EH (cell line): ENCODE data around the gene EPN2.
"Not testable (repeated sequence)": the region's sequence is repeated elsewhere in the genome, so short reads cannot be mapped to it uniquely, and the experiment has no call there.

Source experiments
- DNase-seq: peaks from one replicate; pipeline ENCODE4 v3.0.0-alpha.2; 2015; ENCODE audit warnings: low read depth

The EPN2 gene

GRCh38 chr17:19268611-19269010 is 31.4 kb downstream of the EPN2 start:
- DNase-seq = no peak

GRCh38 chr17:19269106-19269505 is 31.9 kb downstream of the EPN2 start:
- DNase-seq = no peak

GRCh38 chr17:19269641-19270040 is 32.5 kb downstream of the EPN2 start:
- DNase-seq = no peak

GRCh38 chr17:19270347-19270703 is 33.2 kb downstream of the EPN2 start:
- no peak for DNase-seq

DNA sequence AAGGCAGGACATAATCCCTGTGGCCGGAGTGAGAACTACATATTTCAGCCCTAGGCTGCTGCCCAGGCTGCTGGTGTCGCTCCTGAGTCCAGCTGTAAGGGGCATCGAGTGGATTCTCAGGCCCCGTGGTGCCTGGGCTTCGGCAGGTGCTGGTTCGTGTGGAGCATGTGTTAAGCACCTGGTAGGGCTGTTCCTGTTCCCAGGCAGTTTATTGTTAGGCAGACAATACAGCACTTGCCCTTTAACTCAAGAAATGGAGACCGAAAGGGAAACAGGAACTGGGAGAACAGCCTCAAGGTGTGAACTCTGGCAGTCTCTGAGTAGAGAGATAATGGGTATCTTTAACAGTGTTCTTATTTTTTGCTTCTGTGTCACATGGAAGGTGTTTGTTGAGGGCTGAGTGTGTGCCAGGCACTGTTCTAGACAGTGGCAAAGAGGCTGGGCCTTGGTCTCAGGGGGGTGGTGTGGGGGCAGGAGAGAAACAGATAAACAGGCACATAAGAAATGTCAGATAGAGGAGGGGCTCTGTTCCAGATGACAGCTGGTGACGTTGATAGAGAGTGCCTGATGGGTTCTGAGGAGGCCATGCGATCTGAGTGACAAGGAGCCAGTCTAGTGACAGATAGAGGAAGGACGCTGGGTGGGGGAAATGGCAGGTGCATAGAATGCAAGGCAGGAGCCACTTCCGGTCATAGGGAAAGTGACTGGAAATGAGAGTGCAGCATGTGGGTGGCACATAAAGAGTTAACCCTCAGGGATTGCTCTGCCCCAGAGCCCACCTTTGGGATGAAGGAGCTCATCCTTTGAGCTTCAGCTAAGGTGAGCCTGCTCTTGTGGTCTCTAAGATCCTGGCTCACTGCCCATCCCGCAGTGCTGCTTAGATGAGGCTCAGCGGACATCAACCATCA is 33.8 kb downstream of the EPN2 start:
- DNase-seq = no peak

GRCh38 chr17:19271780-19272357 is 34.7 kb downstream of the EPN2 start:
- DNase-seq = peak; percentile 50

DNA sequence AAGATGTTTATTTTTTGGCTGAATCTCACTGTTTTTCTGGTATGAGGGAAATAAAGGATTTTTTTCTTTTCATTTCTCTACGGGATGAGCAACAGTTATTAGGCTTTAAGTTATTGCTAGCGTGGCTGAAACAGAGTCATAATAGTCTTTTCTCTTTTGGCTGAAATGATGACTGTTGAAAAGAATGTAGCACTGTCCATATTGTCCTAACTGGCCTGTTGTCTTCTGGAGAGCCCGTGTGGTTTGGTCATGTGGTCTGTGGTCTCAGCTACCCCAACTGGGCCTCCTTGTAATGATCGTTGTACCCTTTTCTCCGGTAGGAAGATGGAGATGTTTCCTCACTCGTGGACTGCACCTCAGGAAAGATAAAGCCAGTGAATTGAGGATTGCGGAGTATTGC is 36.6 kb downstream of the EPN2 start:
- DNase-seq = no peak

- DNase-seq = peak; percentile 43
These were observed 37.7 kb downstream of the EPN2 start for GRCh38 chr17:19274893-19275292.

- DNase-seq = no peak
These were observed 38.4 kb downstream of the EPN2 start for GRCh38 chr17:19275457-19276127.

- DNase-seq = not testable (repeated sequence)
These were observed 41.1 kb downstream of the EPN2 start for GRCh38 chr17:19278284-19278683.

GRCh38 chr17:19278729-19279128 is 41.6 kb downstream of the EPN2 start:
- DNase-seq = no peak

- DNase-seq = no peak
These were observed 44.0 kb downstream of the EPN2 start for GRCh38 chr17:19281161-19281560.

GRCh38 chr17:19284005-19284959 is 47.1 kb downstream of the EPN2 start:
- DNase-seq = no peak

GRCh38 chr17:19285213-19285900 is 48.2 kb downstream of the EPN2 start:
- DNase-seq = no peak

- no peak for DNase-seq
These were observed 49.7 kb downstream of the EPN2 start for GRCh38 chr17:19286751-19287341.

- DNase-seq = no peak
These were observed 50.5 kb downstream of the EPN2 start for GRCh38 chr17:19287651-19288050.

- DNase-seq = peak; percentile 42
These were observed 51.3 kb downstream of the EPN2 start for GRCh38 chr17:19288453-19288852.

DNA sequence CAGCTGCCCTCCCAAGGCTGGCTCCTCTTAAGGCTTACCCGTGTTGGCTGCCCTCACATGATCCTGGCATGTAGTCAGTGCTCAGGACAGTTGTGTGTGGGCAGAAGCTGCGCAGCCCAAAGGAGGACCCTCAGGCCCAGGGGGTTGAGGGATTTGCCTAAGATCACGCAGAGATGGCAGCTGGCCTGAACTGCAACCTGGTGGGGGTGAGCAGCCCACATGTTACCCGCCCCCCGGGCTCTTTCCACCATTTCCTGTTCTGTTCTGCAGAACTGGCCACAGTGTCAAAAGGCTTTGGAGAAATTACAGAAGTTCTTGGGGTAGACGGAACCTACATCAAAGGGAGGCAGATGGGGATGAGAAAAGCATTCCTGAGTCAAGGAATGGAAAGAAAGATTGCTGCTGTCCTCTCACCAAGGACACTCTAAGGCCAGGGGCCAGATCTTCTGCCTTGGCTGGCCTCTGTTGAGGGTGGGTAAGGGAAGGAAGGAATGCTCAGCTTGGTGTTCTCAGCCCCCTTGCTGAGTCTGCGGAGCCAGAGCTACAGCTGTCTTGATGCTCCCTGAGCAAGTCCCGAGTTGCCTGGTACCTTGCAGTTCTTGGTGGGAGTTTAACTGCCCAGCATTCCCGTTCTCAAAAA is 53.0 kb downstream of the EPN2 start:
- peak; percentile 34 for DNase-seq

GRCh38 chr17:19291646-19292376 is 54.6 kb downstream of the EPN2 start:
- DNase-seq = no peak

- DNase-seq = no peak
These were observed 55.2 kb downstream of the EPN2 start for GRCh38 chr17:19292377-19292711.
